Measurements from ENCODE around the gene TBC1D19.
A peak's percentile ranks its signal among the peaks of the same experiment; 100 is the strongest.
"Not testable (repeated sequence)": the region's sequence is repeated elsewhere in the genome, so short reads cannot be mapped to it uniquely, and the experiment has no call there.

TBC1D19 gene

GRCh38 chr4:26583538-26583864 lies 383 bp upstream of the TBC1D19 start:
- Mint-ChIP-seq H3K4me3 (peak overlapping the region; percentile 94), H3K4me1 (ENCODE audit: low read depth) (peaks cover 31% of the 10 kb centered on the region), H3K9me3 (ENCODE audit: low read depth) (no peaks in the 10 kb centered on the region), H3K36me3 (peaks cover 5% of the 10 kb centered on the region), H3K27me3 (peaks cover 2% of the 10 kb centered on the region), H3K27ac (peak overlapping the region; percentile 96)

GRCh38 chr4:26584725-26585124 lies 841 bp downstream of the TBC1D19 start:
- Mint-ChIP-seq H3K9me3 (ENCODE audit: low read depth) (no peaks in the 10 kb centered on the region), H3K4me1 (ENCODE audit: low read depth) (peaks cover 31% of the 10 kb centered on the region), H3K36me3 (peaks cover 3% of the 10 kb centered on the region), H3K27ac (peak overlapping the region; percentile 96), H3K4me3 (peak overlapping the region; percentile 94), H3K27me3 (no peaks in the 10 kb centered on the region)

GRCh38 chr4:26589705-26590104 lies 5.8 kb downstream of the TBC1D19 start:
- no peak overlapping the region for H3K27ac Mint-ChIP-seq
- H3K27me3 Mint-ChIP-seq = no peaks in the 10 kb centered on the region
- peaks cover 17% of the 10 kb centered on the region for H3K4me1 Mint-ChIP-seq (ENCODE audit: low read depth)
- no peaks in the 10 kb centered on the region for H3K9me3 Mint-ChIP-seq (ENCODE audit: low read depth)
- H3K4me3 Mint-ChIP-seq = no peak overlapping the region
- H3K36me3 Mint-ChIP-seq = peaks cover 11% of the 10 kb centered on the region

GRCh38 chr4:26590639-26591038 lies 6.8 kb downstream of the TBC1D19 start:
- Mint-ChIP-seq H3K4me1 (ENCODE audit: low read depth) (peaks cover 13% of the 10 kb centered on the region), H3K4me3 (no peak overlapping the region), H3K36me3 (peaks cover 11% of the 10 kb centered on the region), H3K27ac (no peak overlapping the region), H3K27me3 (no peaks in the 10 kb centered on the region), H3K9me3 (ENCODE audit: low read depth) (no peaks in the 10 kb centered on the region)

- H3K27ac Mint-ChIP-seq; H3K4me1 Mint-ChIP-seq (ENCODE audit: low read depth); H3K4me3 Mint-ChIP-seq; H3K9me3 Mint-ChIP-seq (ENCODE audit: low read depth); H3K27me3 Mint-ChIP-seq: not testable (repeated sequence)
- peaks cover 11% of the 10 kb centered on the region for H3K36me3 Mint-ChIP-seq
Observed at GRCh38 chr4:26593557-26593956, 9.7 kb downstream of the TBC1D19 start.

- Mint-ChIP-seq H3K9me3 (ENCODE audit: low read depth) (no peaks in the 10 kb centered on the region), H3K27me3 (no peaks in the 10 kb centered on the region), H3K27ac (no peak overlapping the region), H3K4me3 (no peak overlapping the region), H3K36me3 (peaks cover 8% of the 10 kb centered on the region), H3K4me1 (ENCODE audit: low read depth) (peaks cover 6% of the 10 kb centered on the region)
Observed at GRCh38 chr4:26594371-26594770, 10.5 kb downstream of the TBC1D19 start.

- no peak overlapping the region for H3K27ac Mint-ChIP-seq
- peaks cover 6% of the 10 kb centered on the region for H3K4me1 Mint-ChIP-seq (ENCODE audit: low read depth)
- H3K27me3 Mint-ChIP-seq = no peaks in the 10 kb centered on the region
- no peak overlapping the region for H3K4me3 Mint-ChIP-seq
- peaks cover 8% of the 10 kb centered on the region for H3K36me3 Mint-ChIP-seq
- no peaks in the 10 kb centered on the region for H3K9me3 Mint-ChIP-seq (ENCODE audit: low read depth)
Observed at GRCh38 chr4:26594778-26595177, 10.9 kb downstream of the TBC1D19 start.

GRCh38 chr4:26596843-26597242 lies 13.0 kb downstream of the TBC1D19 start:
- Mint-ChIP-seq H3K36me3 (peaks cover 2% of the 10 kb centered on the region), H3K9me3 (ENCODE audit: low read depth) (no peaks in the 10 kb centered on the region), H3K27me3 (no peaks in the 10 kb centered on the region), H3K4me1 (ENCODE audit: low read depth) (peaks cover 5% of the 10 kb centered on the region), H3K4me3 (no peak overlapping the region), H3K27ac (no peak overlapping the region)

- Mint-ChIP-seq H3K36me3 (peaks cover 2% of the 10 kb centered on the region), H3K27me3 (no peaks in the 10 kb centered on the region), H3K4me1 (ENCODE audit: low read depth) (peaks cover 2% of the 10 kb centered on the region), H3K4me3 (no peak overlapping the region), H3K9me3 (ENCODE audit: low read depth) (no peaks in the 10 kb centered on the region), H3K27ac (no peak overlapping the region)
Observed at GRCh38 chr4:26601204-26601603, 17.3 kb downstream of the TBC1D19 start.

- Mint-ChIP-seq H3K27ac (no peak overlapping the region), H3K4me3 (no peak overlapping the region), H3K4me1 (ENCODE audit: low read depth) (peaks cover 26% of the 10 kb centered on the region), H3K27me3 (no peaks in the 10 kb centered on the region), H3K9me3 (ENCODE audit: low read depth) (no peaks in the 10 kb centered on the region), H3K36me3 (peaks cover 3% of the 10 kb centered on the region)
Observed at GRCh38 chr4:26607776-26608175, 23.9 kb downstream of the TBC1D19 start.

GRCh38 chr4:26609391-26609790 lies 25.5 kb downstream of the TBC1D19 start:
- no peak overlapping the region for H3K27ac Mint-ChIP-seq
- no peaks in the 10 kb centered on the region for H3K9me3 Mint-ChIP-seq (ENCODE audit: low read depth)
- no peaks in the 10 kb centered on the region for H3K27me3 Mint-ChIP-seq
- H3K4me1 Mint-ChIP-seq (ENCODE audit: low read depth) = peaks cover 31% of the 10 kb centered on the region
- peaks cover 3% of the 10 kb centered on the region for H3K36me3 Mint-ChIP-seq
- no peak overlapping the region for H3K4me3 Mint-ChIP-seq

- Mint-ChIP-seq H3K4me1 (ENCODE audit: low read depth) (peaks cover 31% of the 10 kb centered on the region), H3K9me3 (ENCODE audit: low read depth) (no peaks in the 10 kb centered on the region), H3K36me3 (peaks cover 3% of the 10 kb centered on the region), H3K27ac (no peak overlapping the region), H3K27me3 (no peaks in the 10 kb centered on the region), H3K4me3 (no peak overlapping the region)
Observed at GRCh38 chr4:26609868-26610267, 26.0 kb downstream of the TBC1D19 start.

GRCh38 chr4:26611372-26611771 lies 27.5 kb downstream of the TBC1D19 start:
- peaks cover 8% of the 10 kb centered on the region for H3K36me3 Mint-ChIP-seq
- no peak overlapping the region for H3K27ac Mint-ChIP-seq
- no peaks in the 10 kb centered on the region for H3K27me3 Mint-ChIP-seq
- no peak overlapping the region for H3K4me3 Mint-ChIP-seq
- peaks cover 31% of the 10 kb centered on the region for H3K4me1 Mint-ChIP-seq (ENCODE audit: low read depth)
- no peaks in the 10 kb centered on the region for H3K9me3 Mint-ChIP-seq (ENCODE audit: low read depth)

- Mint-ChIP-seq H3K4me3 (no peak overlapping the region), H3K27me3 (no peaks in the 10 kb centered on the region), H3K9me3 (ENCODE audit: low read depth) (no peaks in the 10 kb centered on the region), H3K27ac (no peak overlapping the region), H3K36me3 (peaks cover 8% of the 10 kb centered on the region), H3K4me1 (ENCODE audit: low read depth) (peaks cover 31% of the 10 kb centered on the region)
Observed at GRCh38 chr4:26611885-26612284, 28.0 kb downstream of the TBC1D19 start.

- Mint-ChIP-seq H3K9me3 (ENCODE audit: low read depth) (no peaks in the 10 kb centered on the region), H3K36me3 (peaks cover 21% of the 10 kb centered on the region), H3K27me3 (no peaks in the 10 kb centered on the region), H3K4me3 (no peak overlapping the region), H3K4me1 (ENCODE audit: low read depth) (peaks cover 29% of the 10 kb centered on the region), H3K27ac (no peak overlapping the region)
Observed at GRCh38 chr4:26613237-26613636, 29.4 kb downstream of the TBC1D19 start.

- H3K27ac Mint-ChIP-seq = no peak overlapping the region
- H3K36me3 Mint-ChIP-seq = peaks cover 25% of the 10 kb centered on the region
- H3K27me3 Mint-ChIP-seq = no peaks in the 10 kb centered on the region
- H3K4me1 Mint-ChIP-seq (ENCODE audit: low read depth) = peaks cover 27% of the 10 kb centered on the region
- no peak overlapping the region for H3K4me3 Mint-ChIP-seq
- H3K9me3 Mint-ChIP-seq (ENCODE audit: low read depth) = no peaks in the 10 kb centered on the region
Observed at GRCh38 chr4:26613735-26614134, 29.9 kb downstream of the TBC1D19 start.

GRCh38 chr4:26619784-26620183 lies 35.9 kb downstream of the TBC1D19 start:
- H3K36me3 Mint-ChIP-seq = peaks cover 30% of the 10 kb centered on the region
- no peaks in the 10 kb centered on the region for H3K4me1 Mint-ChIP-seq (ENCODE audit: low read depth)
- H3K4me3 Mint-ChIP-seq = no peak overlapping the region
- H3K27me3 Mint-ChIP-seq = no peaks in the 10 kb centered on the region
- H3K9me3 Mint-ChIP-seq (ENCODE audit: low read depth) = no peaks in the 10 kb centered on the region
- H3K27ac Mint-ChIP-seq = no peak overlapping the region
